HG03064 (cell line): ENCODE measurements around the gene NDRG2.
A peak's percentile ranks its signal among the peaks of the same experiment; 100 is the strongest.

Source experiments
- ATAC-seq: cut with Tn5 transposase; IDR thresholded peaks from one replicate; pipeline ENCODE4 v1.9.1; 2021; ENCODE audit warnings: low read depth; ENCODE audit not compliant: unreplicated experiment

NDRG2 gene

DNA sequence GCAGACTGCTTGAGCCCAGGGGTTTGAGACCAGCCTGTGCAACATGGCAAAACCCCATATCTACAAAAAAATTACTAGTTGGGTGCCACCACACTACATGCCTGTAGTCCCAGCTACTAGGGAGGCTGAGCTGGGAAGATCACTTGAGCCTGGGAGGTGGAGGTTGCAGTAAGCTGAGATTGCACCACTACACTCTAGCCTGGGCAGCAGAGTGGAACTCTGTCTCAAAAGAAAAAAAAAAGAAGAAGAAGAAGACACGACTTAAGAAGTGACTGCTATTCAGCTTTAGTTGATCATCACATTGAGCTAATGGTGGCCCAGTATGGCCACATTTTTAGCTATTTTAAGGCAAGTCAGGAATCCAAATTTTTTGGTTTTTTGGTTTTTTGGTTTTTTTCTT is 44.0 kb downstream of the NDRG2 start:
- no peak for ATAC-seq

DNA sequence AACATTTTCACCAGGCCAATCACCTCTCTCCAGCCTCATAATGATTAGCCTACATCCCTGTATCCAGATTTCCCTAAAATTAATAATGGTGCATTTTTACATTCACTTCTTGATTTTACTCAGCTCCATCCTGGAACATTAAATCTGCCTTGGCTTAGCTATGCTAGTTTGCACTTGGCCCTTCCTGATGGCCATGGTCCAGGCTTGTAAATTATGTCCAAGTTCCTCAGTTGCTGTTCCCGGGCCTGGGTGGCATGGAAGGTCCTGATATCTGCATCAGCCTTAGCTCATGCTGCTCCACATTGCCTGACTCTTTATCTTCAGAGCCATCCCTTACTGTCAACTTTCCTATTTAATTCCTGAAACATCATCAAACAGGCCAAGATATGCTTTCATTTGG is 46.2 kb downstream of the NDRG2 start:
- ATAC-seq = no peak

DNA sequence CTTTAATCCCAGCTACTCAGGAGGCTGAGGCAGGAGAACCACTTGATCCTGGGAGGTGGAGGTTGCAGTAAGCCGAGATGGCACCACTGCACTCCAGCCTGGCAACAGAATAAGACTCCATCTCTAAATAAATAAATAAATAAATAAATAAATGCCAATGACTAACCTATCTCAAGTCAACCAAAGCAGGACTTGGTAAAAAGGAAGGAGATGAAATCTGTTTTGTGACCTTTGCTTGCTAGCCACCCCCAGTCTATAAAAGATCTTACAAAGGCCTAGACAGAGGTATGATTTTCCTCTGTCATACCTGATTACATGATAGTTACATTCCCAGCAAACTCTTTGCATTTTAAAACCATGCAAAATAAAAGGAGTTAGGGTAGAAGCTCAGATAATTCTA is 48.6 kb downstream of the NDRG2 start:
- no peak for ATAC-seq

DNA sequence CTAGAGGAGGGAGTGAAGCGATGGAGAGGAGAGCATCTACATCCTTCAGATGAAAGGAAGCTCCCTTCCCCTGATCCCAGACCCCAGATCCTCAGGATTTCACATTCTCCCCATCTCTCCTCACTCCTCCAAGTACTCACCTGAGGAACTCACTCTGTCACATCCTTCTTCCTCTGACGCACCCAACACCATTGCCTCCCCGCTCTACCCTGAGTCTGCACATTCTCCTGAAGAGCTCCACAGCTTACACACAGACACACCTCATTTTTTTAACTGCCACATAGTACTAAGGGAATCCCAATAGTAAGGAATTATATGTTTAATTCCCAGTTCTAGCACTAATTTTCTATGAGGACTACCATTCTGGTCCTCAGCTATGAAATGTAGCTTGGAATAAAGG is 51.4 kb downstream of the NDRG2 start:
- ATAC-seq = no peak

DNA sequence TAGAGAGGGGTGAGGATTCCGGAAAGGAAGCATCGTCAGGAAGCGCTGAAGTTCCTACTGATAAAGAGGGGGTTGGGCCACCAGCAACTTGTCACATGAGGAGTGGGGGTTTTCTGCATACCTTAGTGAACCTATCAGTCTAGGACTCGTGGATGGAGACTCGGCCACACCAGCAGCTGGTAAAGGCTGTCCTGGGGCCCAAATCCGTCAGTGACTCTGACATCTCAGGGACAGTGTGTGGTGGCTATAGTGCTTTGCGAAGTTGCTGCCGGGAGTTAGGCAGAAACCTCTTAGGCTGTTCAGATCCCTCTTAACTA is 53.2 kb downstream of the NDRG2 start:
- ATAC-seq = no peak

DNA sequence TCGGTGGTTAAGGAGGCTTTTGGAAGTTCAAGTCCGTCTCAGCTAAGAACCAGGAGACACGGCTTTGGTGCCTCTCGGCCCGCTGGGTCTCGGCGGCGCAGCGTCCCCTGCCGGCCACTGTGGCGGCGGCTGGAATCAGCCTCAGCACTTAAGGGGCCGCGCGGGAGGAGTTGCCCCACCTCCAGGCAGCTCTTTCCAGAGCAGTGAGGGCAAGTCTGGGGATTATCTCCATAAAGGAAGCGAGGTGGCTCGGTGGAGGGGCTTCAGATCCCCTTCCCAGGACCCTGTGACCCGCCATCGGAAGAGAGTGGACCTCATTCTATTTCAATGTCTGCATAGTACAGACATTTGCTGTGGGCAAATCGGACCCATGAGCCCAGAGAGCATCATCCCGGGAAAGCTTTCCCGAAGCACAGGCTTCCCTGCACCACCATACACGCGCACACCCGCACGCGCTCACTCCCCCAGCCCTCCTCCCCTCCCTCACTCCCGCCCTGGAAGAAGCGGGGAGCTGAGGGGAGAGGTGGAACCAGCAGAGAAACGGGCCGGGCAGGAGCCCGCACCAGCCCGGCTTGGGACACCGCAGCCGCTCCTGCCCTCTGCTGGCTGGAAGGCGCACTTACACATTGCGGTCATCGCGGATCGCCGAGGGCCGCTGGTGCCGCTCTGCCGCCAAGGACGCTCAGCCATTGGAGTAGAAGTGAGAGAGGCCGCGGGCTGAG is 53.7 kb downstream of the NDRG2 start:
- peak; percentile 92 for ATAC-seq

DNA sequence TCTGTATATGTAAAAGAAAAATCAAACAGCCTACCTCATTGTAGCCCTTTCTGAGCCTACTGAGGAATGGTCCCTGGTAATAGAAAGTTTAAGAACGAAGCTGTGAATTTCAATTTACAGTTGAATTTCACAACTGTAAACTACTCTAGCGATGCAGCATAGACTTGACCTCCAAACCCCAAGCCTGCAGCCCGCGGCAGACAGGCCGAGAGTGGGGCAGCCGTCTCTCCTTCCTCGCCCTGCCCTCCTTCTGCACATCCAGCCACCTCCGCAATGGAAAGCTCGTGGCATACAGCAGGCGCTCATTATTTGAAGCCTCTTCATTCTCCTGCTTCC is 54.2 kb downstream of the NDRG2 start:
- no peak for ATAC-seq

DNA sequence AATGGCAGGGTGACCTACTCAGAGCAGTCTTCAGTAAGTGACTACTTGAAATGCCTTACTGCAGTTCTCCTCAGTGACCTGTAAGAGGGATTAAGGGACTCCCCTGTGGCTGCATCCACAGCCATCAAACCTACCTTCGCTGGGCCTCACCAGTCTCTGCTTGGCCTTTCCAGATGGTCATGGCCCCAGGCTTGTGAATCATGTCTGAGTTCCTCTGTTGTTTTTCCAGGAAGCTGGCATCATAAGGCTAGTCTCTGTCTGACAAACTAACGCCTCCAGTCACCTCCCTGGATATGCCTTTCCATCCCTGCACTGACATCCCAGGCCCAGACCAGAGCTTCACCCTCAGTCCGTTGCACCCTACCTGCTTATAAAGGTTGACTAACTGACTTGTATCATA is 55.5 kb downstream of the NDRG2 start:
- ATAC-seq = no peak
